ENCODE measurements around the gene AHNAK2. TPM values are rescaled to one million over a fixed set of nuclear protein-coding genes. Genes with fewer than 3 reads are reported as not detected.
A peak's percentile ranks its signal among the peaks of the same experiment; 100 is the strongest.

AHNAK2 gene
- total RNA-seq, 4 donors from 2014 or later: 44.9 to 175 (median 71.7) TPM

GRCh38 chr14:104991896-104992230 is 13.7 kb upstream of the AHNAK2 start:
- intact Hi-C loops (cut with DNase I; ENCODE audit: low total_unique reads): no loop called here
- no peak overlapping the region for H3K27ac ChIP-seq
- no peak for TF ChIP-seq POLR2A (IDR thresholded peaks at IDR 0.05)
- TF ChIP-seq, protein P1, sequence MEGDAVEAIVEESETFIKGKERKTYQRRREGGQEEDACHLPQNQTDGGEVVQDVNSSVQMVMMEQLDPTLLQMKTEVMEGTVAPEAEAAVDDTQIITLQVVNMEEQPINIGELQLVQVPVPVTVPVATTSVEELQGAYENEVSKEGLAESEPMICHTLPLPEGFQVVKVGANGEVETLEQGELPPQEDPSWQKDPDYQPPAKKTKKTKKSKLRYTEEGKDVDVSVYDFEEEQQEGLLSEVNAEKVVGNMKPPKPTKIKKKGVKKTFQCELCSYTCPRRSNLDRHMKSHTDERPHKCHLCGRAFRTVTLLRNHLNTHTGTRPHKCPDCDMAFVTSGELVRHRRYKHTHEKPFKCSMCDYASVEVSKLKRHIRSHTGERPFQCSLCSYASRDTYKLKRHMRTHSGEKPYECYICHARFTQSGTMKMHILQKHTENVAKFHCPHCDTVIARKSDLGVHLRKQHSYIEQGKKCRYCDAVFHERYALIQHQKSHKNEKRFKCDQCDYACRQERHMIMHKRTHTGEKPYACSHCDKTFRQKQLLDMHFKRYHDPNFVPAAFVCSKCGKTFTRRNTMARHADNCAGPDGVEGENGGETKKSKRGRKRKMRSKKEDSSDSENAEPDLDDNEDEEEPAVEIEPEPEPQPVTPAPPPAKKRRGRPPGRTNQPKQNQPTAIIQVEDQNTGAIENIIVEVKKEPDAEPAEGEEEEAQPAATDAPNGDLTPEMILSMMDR (IDR thresholded peaks at IDR 0.05): no peak
- no peaks in the 10 kb centered on the region for H3K27me3 ChIP-seq
- no peaks in the 10 kb centered on the region for H3K9me3 ChIP-seq
- H3K36me3 ChIP-seq: no peaks in the 10 kb centered on the region
- H3K4me1 ChIP-seq: no peaks in the 10 kb centered on the region
- DNase-seq: no peak
- H3K4me3 ChIP-seq: no peak overlapping the region

DNA sequence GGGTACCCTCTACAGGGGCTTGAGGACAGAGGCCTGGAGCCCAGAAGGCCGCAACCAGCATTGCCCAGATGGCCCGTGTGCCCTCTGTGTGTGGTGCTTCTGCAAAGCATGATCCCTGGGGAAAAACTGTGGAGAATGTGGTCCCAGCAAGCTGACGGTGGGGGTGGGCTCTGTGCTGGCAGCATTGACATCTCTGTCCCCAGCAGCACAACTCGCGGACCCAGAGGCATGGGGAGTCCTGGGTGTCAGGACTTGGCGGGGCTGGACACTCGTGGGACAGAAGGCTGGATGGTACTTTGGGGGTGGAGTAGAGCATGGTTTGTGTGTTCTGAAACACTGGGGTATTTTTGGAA is 11.8 kb upstream of the AHNAK2 start:
- Histone ChIP-seq H3K27ac (no peak overlapping the region), H3K4me3 (no peak overlapping the region), H3K4me1 (no peaks in the 10 kb centered on the region), H3K27me3 (no peaks in the 10 kb centered on the region), H3K9me3 (no peaks in the 10 kb centered on the region), H3K36me3 (no peaks in the 10 kb centered on the region)
- DNase-seq: peak in 1 of 2 donors; percentile 4
- intact Hi-C loops (cut with DNase I; ENCODE audit: low total_unique reads): no loop called here
- TF ChIP-seq, protein P1 (IDR thresholded peaks at IDR 0.05): no peak
- no peak for TF ChIP-seq POLR2A (IDR thresholded peaks at IDR 0.05)

GRCh38 chr14:104989236-104989950 is 11.2 kb upstream of the AHNAK2 start:
- H3K4me1 ChIP-seq: no peaks in the 10 kb centered on the region
- H3K27me3 ChIP-seq: no peaks in the 10 kb centered on the region
- no peaks in the 10 kb centered on the region for H3K9me3 ChIP-seq
- TF ChIP-seq, protein P1 (IDR thresholded peaks at IDR 0.05): no peak
- TF ChIP-seq POLR2A (IDR thresholded peaks at IDR 0.05): no peak
- intact Hi-C loops (cut with DNase I; ENCODE audit: low total_unique reads): no loop called here
- no peak for DNase-seq
- no peak overlapping the region for H3K4me3 ChIP-seq
- H3K36me3 ChIP-seq: no peaks in the 10 kb centered on the region
- no peak overlapping the region for H3K27ac ChIP-seq

DNA sequence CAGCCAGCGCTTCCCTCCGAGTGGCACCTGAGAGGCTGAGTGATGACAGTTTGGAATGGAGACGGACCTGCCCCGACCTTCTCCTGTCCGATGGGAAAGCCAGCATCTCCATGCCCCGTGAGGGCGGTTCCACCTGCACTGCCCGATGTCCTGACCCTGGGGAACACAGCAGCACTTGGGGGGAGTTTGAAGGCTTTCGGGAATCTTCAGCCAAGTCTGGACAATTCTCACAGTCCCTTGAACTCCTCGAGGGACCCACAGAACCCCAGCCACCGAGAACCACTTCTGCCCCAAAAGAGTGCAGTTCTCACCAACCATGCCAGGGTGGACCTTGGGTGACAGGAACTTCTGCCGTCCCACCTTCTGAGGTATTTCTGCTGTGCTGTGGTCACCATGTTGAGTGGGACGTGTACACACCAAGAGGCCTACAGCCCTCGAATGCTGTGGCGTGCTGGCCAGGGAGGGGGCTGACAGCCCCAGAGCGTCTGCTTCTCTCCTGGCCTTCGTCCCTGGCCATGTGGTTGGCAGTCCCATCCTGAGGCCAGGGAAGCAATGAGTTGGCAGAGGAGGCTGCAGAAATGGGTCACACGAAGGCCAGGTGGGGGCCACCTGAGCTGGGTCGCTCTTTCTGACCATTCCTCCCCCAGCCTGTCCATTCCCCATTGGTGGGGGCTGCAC is 8.5 kb upstream of the AHNAK2 start:
- no peaks in the 10 kb centered on the region for H3K27me3 ChIP-seq
- no peaks in the 10 kb centered on the region for H3K4me1 ChIP-seq
- TF ChIP-seq, protein P1 (IDR thresholded peaks at IDR 0.05): no peak
- no peak for TF ChIP-seq POLR2A (IDR thresholded peaks at IDR 0.05)
- no peak for DNase-seq
- H3K9me3 ChIP-seq: no peaks in the 10 kb centered on the region
- H3K27ac ChIP-seq: no peak overlapping the region
- no peaks in the 10 kb centered on the region for H3K36me3 ChIP-seq
- peak overlapping the region; percentile 47 to 57 for H3K4me3 ChIP-seq
- intact Hi-C loops (cut with DNase I; ENCODE audit: low total_unique reads): no loop called here

- no peaks in the 10 kb centered on the region for H3K36me3 ChIP-seq
- DNase-seq: peak; percentile 84 to 92
- peak within 1 kb of the TSS; percentile 68 to 80 for H3K27ac ChIP-seq
- no peaks in the 10 kb centered on the region for H3K9me3 ChIP-seq
- H3K27me3 ChIP-seq: no peaks in the 10 kb centered on the region
- peak in 1 of 2 donors; percentile 72 for TF ChIP-seq POLR2A (IDR thresholded peaks at IDR 0.05)
- TF ChIP-seq, protein P1 (IDR thresholded peaks at IDR 0.05): no peak
- intact Hi-C loops (cut with DNase I; ENCODE audit: low total_unique reads): no loop called here
- peak within 1 kb of the TSS; percentile 47 to 57 for H3K4me3 ChIP-seq
- no peaks in the 10 kb centered on the region for H3K4me1 ChIP-seq
These were observed 7.7 kb upstream of the AHNAK2 start, which contains the start of gene CLBA1 for GRCh38 chr14:104985675-104986486. Gene CLBA1 (plus strand): TSS chr14:104985788. CDS start chr14:104986432, 644 bp downstream.
